HCT116 (cell line): ENCODE data around the gene WDR64. TPM values are rescaled to one million over a fixed set of nuclear protein-coding genes. Genes with fewer than 3 reads are reported as not detected.

Experiments used
- ATAC-seq: fragments of 200-7000 bp; cut with Tn5 transposase; 2 replicates; pipeline ENCODE4 v1.9.1; 2020; ENCODE audit warnings: mild to moderate bottlenecking, moderate library complexity
- BruUV-seq: library from RNA; stranded (reverse); fragments of 400-500 nt; replicated peaks from 2 replicates; lab custom pipeline; 2021; lab: Mats Ljungman, UMichigan
- CTCF ChIA-PET: fragments of 300-600 bp; sonication (Branson Sonifier 250); formaldehyde crosslinking; loops from one replicate; lab custom pipeline; 2021; ENCODE audit warnings: antibody characterized with exemption; lab: Charles Lee
- POLR2A ChIA-PET: fragments of 300-600, 350-600 bp; sonication (Branson Sonifier 250); formaldehyde crosslinking; loops from one replicate; lab custom pipeline; 2021; ENCODE audit warnings: antibody characterized with exemption; lab: Charles Lee
- RAD21 ChIA-PET, 2 experiments: fragments of 300-600 bp; sonication (Branson Sonifier 250); formaldehyde crosslinking; loops; one replicate each; lab custom pipeline; 2023; ENCODE audit warnings: low total read pairs in 2 of 2; ENCODE audit not compliant: uncharacterized antibody in 2 of 2, unreplicated experiment in 2 of 2, low non-redundant PET in 1 of 2; lab: Charles Lee
- DNase-seq: peaks from one replicate; pipeline ENCODE4 v3.0.0-alpha.2; 2010; ENCODE audit warnings: low read depth, low spot score
- H2AFZ ChIP-seq: fragments of 200-600 bp; shearing (Covaris generic), sonication (generic); 2 replicates; pipeline ENCODE4 v1.6.1; 2017; ENCODE audit warnings: low read depth, mixed run types, mixed read lengths, antibody characterized with exemption, low read length; ENCODE audit not compliant: poor library complexity, severe bottlenecking
- H3K27ac ChIP-seq: 2 replicates; pipeline ENCODE4 v1.5.1; 2012; ENCODE audit warnings: low read depth, low read length
- H3K27me3 ChIP-seq: fragments of 200-600 bp; sonication (generic); 2 replicates; pipeline ENCODE4 v1.6.1; 2016; ENCODE audit warnings: mixed run types, low read length, mixed read lengths; ENCODE audit not compliant: insufficient read depth
- H3K36me3 ChIP-seq, 2 experiments: fragments of 200-500 bp in 1 of 2; fragments of 200-600 bp in 1 of 2; sonication (Bioruptor generic) in 1 of 2; sonication (generic) in 1 of 2; 2 replicates each; pipeline versions ENCODE4 v1.5.1 to v1.6.1; 2014 to 2016; ENCODE audit warnings: low read length in 2 of 2, inconsistent platforms in 1 of 2, mixed read lengths in 1 of 2, mixed run types in 1 of 2; ENCODE audit not compliant: insufficient read depth in 2 of 2, control insufficient read depth in 1 of 2
- H3K4me1 ChIP-seq, 2 experiments: fragments of 200-600 bp in 1 of 2; sonication (generic) in 1 of 2; 2 replicates each; pipeline versions ENCODE4 v1.5.1 to v1.6.1; 2012 to 2017; ENCODE audit warnings: low read length in 2 of 2, inconsistent platforms in 1 of 2, mild to moderate bottlenecking in 1 of 2, mixed read lengths in 1 of 2, mixed run types in 1 of 2, moderate library complexity in 1 of 2; ENCODE audit not compliant: insufficient read depth in 2 of 2, control insufficient read depth in 1 of 2
- H3K4me2 ChIP-seq: fragments of 200-600 bp; sonication (generic); 2 replicates; pipeline ENCODE4 v1.6.1; 2017; ENCODE audit warnings: mixed run types, low read length, mixed read lengths
- H3K4me3 ChIP-seq, 2 experiments: fragments of 200-600 bp in 1 of 2; sonication (generic) in 1 of 2; replicated peaks in 1 of 2; 2 replicates each; pipeline ENCODE4 v1.5.1; 2011 to 2016; ENCODE audit warnings: low read length in 2 of 2, control low read depth in 1 of 2, low read depth in 1 of 2, mild to moderate bottlenecking in 1 of 2, mixed read lengths in 1 of 2, mixed run types in 1 of 2
- H3K79me2 ChIP-seq: fragments of 200-600 bp; sonication (generic); 2 replicates; pipeline ENCODE4 v1.6.1; 2017; ENCODE audit warnings: mild to moderate bottlenecking, mixed run types, low read length, moderate library complexity, mixed read lengths; ENCODE audit not compliant: insufficient read depth
- H3K9ac ChIP-seq: fragments of 200-600 bp; sonication (generic); 2 replicates; pipeline ENCODE4 v1.6.1; 2016; ENCODE audit warnings: low read length, mixed read lengths
- H3K9me2 ChIP-seq: fragments of 200-600 bp; sonication (generic), shearing (Covaris generic); 2 replicates; pipeline ENCODE4 v1.6.1; 2017; ENCODE audit warnings: mixed run types, mild to moderate bottlenecking, moderate library complexity; ENCODE audit not compliant: insufficient read depth
- H3K9me3 ChIP-seq, 2 experiments: fragments of 200-500 bp in 1 of 2; fragments of 200-600 bp in 1 of 2; sonication (Bioruptor generic) in 1 of 2; sonication (generic) in 1 of 2; 2 replicates each; pipeline ENCODE4 v1.6.1; 2014 to 2017; ENCODE audit warnings: low read length in 2 of 2, mixed read lengths in 2 of 2, inconsistent platforms in 1 of 2, low read depth in 1 of 2, mild to moderate bottlenecking in 1 of 2, mixed run types in 1 of 2, moderate library complexity in 1 of 2; ENCODE audit not compliant: control insufficient read depth in 1 of 2, insufficient read depth in 1 of 2
- H4K20me1 ChIP-seq: fragments of 200-600 bp; sonication (generic), shearing (Covaris generic); 2 replicates; pipeline ENCODE4 v1.6.1; 2017; ENCODE audit warnings: mixed run types, mild to moderate bottlenecking, moderate library complexity; ENCODE audit not compliant: insufficient read depth
- CBX3 ChIP-seq: IDR thresholded peaks from 2 replicates; pipeline ENCODE4 v1.6.1; 2012; ENCODE audit warnings: low read depth
- CEBPB ChIP-seq: IDR thresholded peaks from 2 replicates; pipeline ENCODE4 v1.6.1; 2012; ENCODE audit warnings: low read depth
- EGR1 ChIP-seq: IDR thresholded peaks from 2 replicates; pipeline ENCODE4 v1.6.1; 2012; ENCODE audit warnings: low read depth
- ELF1 ChIP-seq: IDR thresholded peaks from 2 replicates; pipeline ENCODE4 v1.6.1; 2012; ENCODE audit warnings: low read depth, borderline replicate concordance
- EZH2phosphoT487 ChIP-seq: fragments of 200-600 bp; IDR thresholded peaks from 2 replicates; pipeline ENCODE4 v1.6.1; 2018; ENCODE audit warnings: antibody characterized with exemption, borderline replicate concordance
- RAD21 ChIP-seq: IDR thresholded peaks from 2 replicates; pipeline ENCODE4 v1.6.1; 2012; ENCODE audit warnings: low read depth, mild to moderate bottlenecking
- SRF ChIP-seq: IDR thresholded peaks from 2 replicates; pipeline ENCODE4 v1.6.1; 2012; ENCODE audit warnings: low read depth
- TCF7L2 ChIP-seq: IDR thresholded peaks from 2 replicates; pipeline ENCODE4 v1.7.0; 2011; ENCODE audit warnings: borderline replicate concordance, inconsistent platforms; ENCODE audit not compliant: insufficient read depth, insufficient read length; ENCODE audit errors: extremely low read depth
- ZFX ChIP-seq: fragments of 450-650 bp; IDR thresholded peaks from 2 replicates; pipeline ENCODE4 v1.6.1; 2017
- ZNF274 ChIP-seq: fragments of 200-500 bp; sonication (Bioruptor generic); IDR thresholded peaks from 2 replicates; pipeline ENCODE4 v1.6.1; 2014; ENCODE audit warnings: mild to moderate bottlenecking, low read depth, low read length, inconsistent platforms
- intact Hi-C: fragments of 100-400 bp; cut with micrococcal nuclease; formaldehyde crosslinking; loops from 2 replicates; pipeline ENCODE4 v1.10.0; 2022
- total RNA-seq: library from RNA; stranded (reverse); gene quantifications from one replicate; pipeline ENCODE4 v1.2.1, GENCODE V29; 2021; ENCODE audit not compliant: unreplicated experiment
- TF ChIP-seq, protein P1 (sequence below): IDR thresholded peaks from 2 replicates; pipeline ENCODE4 v1.6.1; 2012; ENCODE audit warnings: low read depth

The WDR64 gene
- total RNA-seq, 1 experiment from 2014 or later: not detected

DNA sequence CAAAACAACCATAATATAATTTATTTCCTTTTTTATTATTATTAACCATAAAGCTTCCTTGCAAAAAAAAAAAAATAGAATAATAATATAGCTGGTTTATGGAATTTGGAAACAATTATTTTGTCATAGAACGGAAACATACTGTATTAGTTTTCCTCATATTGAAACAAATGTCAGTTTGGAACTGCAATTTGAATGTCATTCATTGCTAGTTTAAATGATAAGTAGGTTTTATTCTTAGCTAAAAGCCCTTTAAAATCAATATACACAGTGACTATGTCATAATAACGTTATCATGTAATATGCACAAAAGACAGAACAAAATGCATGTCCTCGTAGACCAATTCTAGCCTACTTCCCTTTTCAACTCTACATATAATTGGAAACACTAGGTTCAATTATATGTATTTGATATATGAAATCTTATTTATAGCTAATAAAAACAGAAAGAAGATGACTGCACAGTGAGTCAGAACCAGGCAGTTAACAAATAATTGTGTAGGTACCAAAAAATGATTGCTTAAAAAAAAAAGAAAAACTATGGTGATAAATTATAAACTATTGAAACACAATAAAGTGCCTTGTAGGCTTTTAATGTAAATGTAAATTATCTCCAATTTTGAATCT, 110.7 kb downstream of the WDR64 start:
- Histone ChIP-seq H3K27ac (no peak overlapping the region), H3K4me2 (no peak overlapping the region), H3K9ac (no peak overlapping the region), H3K79me2 (no peaks in the 10 kb centered on the region), H3K27me3 (no peaks in the 10 kb centered on the region), H3K9me2 (no peaks in the 10 kb centered on the region), H4K20me1 (no peaks in the 10 kb centered on the region), H3K36me3 (no peaks in the 10 kb centered on the region), H3K4me1 (no peaks in the 10 kb centered on the region), H3K9me3 (no peaks in the 10 kb centered on the region), H3K4me3 (no peak overlapping the region), H2AFZ (no peak overlapping the region)
- ATAC-seq (no peak), DNase-seq (no peak)
- POLR2A ChIA-PET: no interaction called here
- RAD21 ChIA-PET: no interaction called here
- TF ChIP-seq, protein P1, sequence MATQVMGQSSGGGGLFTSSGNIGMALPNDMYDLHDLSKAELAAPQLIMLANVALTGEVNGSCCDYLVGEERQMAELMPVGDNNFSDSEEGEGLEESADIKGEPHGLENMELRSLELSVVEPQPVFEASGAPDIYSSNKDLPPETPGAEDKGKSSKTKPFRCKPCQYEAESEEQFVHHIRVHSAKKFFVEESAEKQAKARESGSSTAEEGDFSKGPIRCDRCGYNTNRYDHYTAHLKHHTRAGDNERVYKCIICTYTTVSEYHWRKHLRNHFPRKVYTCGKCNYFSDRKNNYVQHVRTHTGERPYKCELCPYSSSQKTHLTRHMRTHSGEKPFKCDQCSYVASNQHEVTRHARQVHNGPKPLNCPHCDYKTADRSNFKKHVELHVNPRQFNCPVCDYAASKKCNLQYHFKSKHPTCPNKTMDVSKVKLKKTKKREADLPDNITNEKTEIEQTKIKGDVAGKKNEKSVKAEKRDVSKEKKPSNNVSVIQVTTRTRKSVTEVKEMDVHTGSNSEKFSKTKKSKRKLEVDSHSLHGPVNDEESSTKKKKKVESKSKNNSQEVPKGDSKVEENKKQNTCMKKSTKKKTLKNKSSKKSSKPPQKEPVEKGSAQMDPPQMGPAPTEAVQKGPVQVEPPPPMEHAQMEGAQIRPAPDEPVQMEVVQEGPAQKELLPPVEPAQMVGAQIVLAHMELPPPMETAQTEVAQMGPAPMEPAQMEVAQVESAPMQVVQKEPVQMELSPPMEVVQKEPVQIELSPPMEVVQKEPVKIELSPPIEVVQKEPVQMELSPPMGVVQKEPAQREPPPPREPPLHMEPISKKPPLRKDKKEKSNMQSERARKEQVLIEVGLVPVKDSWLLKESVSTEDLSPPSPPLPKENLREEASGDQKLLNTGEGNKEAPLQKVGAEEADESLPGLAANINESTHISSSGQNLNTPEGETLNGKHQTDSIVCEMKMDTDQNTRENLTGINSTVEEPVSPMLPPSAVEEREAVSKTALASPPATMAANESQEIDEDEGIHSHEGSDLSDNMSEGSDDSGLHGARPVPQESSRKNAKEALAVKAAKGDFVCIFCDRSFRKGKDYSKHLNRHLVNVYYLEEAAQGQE: no peak
- TF ChIP-seq ZNF274: no peak
- no peak for TF ChIP-seq EZH2phosphoT487
- TF ChIP-seq EGR1: no peak
- TF ChIP-seq ELF1: no peak
- TF ChIP-seq TCF7L2: no peak
- TF ChIP-seq CEBPB: no peak
- TF ChIP-seq CBX3: no peak
- TF ChIP-seq ZFX: no peak
- TF ChIP-seq SRF: no peak
- TF ChIP-seq RAD21: no peak
- no TSS peak for BruUV-seq
- CTCF ChIA-PET: no interaction called here
- intact Hi-C loops: no loop called here
